GM18858 (cell line): ENCODE results near the gene CTCF.

Source experiments
- ATAC-seq: cut with Tn5 transposase; IDR thresholded peaks from one replicate; pipeline ENCODE4 v1.9.1; 2021; ENCODE audit not compliant: unreplicated experiment

Gene CTCF

DNA sequence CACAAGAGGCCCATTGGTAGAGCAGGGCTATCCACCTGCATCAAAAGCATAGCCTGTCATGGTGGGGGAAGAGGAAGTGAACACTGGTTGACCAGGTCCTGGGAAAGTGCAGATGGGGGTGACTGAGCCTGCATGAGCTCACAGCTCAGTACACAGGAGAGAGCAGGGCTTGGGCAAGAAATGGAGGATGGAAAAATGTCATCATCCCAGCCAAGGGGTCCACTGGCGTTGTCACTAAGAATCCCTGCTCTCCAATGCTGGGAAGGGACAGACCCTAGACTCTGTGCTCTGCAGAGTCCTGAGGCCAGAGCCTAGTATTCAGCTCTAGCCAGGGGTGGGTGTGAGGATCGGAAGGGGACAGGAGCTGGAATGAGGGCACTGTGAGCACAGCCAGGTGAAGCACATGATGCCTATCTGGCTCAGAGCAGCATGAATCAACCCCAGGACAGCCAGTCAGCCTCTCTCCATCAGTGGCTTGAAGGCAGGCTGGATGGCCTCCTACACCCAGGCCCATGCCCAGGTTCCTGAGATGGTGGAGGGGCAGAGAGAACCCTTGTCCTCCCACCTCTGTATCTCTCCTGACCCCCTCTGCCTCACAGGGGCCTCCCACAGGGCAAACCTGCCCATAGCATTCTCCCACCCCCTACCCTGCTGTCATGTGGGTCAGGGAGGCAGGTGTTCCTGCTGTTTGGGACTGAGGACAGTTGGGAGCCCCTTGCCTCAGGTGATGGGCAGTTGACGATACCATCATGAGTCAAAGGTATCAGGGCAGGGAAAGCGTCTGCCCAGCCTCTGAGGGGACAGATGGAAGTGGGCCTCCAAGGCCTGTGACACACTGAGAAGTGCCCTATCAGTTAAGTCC, 13.8 kb upstream of the CTCF start:
- no peak for ATAC-seq

DNA sequence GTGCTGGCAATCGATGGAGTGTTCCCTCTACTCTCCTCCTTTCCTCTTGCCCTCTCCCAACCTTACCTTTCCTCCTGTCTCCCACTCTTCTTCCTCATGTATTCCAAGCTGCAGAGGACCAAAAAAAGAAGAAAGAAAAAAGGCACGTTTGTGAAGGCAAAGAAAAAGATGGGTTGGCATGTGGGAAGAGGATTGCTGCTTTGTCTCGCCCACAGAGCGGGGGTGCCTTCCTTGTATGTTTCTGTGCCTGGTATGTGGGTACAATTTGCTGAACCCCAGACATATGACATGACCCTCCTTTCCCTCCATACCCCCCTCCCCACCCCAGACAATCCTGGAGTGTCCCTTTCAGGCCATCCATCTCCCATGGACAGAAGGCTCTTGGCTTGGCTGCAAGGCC, 13.1 kb upstream of the CTCF start:
- no peak for ATAC-seq

DNA sequence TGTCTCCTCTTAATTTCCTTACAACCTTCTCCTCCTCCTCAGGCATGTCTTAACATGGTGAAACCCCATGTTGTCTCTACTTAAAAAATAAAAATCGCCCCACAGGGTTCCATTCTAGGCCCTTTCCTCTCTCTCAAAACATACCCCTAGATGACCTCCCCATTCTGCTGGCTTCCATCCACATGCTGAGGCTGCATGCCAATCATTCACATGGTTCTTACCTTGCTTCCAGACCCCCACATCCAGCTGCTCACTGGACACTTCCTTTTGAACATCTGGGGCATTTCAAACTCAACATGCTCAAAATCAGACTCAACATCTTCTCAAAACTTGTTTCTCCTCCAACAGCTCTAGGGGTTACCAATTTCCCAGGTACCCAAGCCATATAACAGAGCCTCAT, 12.4 kb upstream of the CTCF start:
- ATAC-seq = no peak

DNA sequence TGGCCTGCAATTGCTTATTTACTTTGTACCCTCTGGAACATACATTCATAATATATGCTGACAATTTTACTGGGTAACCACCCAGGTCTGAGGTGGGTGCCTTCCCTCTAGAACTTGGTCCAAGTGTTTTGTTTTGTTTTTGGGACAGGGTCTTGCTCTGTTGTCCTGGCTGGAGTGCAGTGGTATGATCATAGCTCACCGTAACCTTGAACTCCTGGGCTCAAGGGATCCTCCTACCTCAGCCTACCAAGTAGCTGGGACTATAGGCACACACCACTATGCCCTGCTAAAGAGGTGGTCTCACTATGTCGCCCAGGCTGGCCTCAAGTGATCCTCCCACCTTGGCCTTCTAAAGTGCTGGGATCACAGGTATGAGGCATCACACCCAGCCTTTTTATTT, 11.2 kb upstream of the CTCF start:
- no peak for ATAC-seq

DNA sequence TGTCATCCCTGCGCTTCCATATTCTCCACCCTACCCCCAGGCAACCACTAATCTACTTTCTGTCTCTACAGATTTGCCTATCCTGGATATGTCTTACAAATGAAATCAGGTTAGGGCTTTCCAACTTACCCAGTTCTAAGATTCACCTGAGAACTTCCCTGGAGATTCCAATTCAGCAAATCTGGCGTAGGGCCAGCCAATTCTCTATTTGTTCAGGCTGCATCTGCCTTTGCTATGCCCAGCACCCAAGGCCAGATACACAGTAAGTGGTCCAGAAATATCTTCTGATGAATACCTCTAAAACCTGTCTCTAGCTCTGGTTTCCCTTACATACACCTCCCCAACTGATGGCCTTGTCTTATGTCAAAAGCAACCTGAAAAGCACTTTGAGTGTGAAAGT, 10.4 kb upstream of the CTCF start:
- no peak for ATAC-seq

DNA sequence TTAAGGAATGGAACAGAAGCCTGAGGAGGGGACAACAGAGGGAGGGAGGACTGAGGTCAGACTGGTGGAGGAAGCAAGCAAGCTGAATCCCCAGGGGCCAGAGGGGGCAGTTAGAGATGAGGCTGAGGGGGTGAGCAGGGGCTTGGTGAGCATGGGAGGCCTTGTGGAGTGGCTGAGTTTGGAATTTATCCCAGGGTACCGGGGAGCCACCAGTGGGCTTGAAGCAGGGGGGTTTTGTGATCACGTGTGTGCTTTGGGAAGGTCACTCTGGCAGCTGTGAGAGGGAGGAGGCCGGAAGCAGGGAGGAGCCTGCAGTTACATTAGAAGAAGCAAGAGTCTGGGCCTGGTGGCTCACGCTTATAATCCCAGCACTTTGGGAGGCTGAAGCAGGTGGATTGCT, 9.8 kb upstream of the CTCF start:
- no peak for ATAC-seq

DNA sequence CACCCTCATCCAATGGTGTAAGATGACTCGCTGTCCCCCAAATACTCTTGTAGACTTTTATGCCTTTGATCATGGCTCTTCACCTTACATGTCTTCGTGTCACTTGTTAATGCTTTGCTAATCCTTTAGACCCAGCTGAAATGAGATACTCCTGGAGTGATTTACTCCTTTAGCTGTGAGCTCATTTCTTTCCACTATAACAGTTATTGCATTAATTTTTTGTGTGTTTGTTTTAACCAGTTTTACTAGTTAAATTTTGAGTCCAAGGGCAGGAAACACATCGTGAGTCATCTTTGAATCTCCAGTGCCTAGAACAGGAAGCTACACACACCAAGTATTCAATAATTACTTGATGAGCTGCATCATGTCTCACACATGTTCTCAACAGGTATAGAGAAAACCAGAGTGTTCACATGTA, 6.5 kb upstream of the CTCF start:
- ATAC-seq = no peak

DNA sequence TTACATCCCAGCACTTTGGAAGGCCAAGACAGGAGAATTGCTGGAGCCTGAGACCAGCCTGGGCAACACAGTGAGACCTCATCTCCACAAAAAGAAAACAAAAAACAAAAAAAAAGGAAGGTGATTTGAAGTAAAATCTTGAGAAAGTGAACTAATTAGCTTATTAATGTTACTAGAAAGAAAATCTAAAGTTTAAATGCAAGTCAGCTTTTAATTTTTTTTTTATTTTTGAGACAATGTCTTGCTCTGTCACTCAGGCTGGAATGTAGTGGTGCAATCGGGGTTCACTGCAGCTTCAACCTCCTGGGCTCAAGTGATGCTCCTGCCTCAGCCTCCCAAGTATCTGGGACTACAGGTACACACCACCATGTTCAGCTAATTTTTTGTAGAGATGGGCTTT, 3.5 kb upstream of the CTCF start:
- ATAC-seq = no peak

DNA sequence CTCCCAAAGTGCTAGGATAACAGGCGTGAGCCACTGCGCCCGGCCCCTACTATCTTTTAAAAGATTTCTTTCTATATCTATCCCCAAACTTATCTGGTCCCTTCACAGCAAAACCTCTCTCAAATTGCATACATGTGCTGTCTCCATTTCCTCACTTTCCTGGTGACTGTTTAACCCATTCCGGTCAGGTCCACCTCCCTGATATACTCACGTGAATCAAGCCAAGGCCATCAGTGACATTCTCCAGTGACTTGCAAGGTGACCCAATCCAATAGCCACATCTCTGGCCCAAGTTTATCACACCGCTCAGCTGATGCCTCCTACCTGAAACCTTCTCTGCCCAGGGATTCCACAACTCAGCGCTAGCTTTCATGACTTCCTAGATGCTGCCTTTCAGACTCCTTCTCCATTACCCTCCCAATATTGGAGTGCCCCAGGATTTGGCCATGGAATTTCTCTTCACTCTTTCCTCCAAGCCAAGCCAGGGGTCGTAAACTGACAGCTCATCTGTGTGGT, 1.4 kb upstream of the CTCF start:
- ATAC-seq = no peak

DNA sequence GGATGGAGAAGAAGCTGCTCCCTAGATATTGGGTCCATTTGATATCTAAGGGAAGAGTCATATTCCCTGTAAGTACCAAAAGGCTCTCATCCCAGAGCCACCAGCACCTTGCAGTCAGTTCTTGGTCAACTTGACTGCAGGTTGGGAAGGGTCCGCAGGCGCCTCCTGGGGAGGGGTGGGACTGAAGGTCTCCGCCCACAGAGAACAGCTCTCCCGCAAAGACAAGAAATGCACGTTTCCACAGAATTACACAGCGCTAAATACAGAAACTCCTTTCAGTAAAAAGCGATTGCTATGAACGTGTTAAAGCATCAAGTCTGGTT, 864 bp upstream of the CTCF start:
- ATAC-seq = no peak

DNA sequence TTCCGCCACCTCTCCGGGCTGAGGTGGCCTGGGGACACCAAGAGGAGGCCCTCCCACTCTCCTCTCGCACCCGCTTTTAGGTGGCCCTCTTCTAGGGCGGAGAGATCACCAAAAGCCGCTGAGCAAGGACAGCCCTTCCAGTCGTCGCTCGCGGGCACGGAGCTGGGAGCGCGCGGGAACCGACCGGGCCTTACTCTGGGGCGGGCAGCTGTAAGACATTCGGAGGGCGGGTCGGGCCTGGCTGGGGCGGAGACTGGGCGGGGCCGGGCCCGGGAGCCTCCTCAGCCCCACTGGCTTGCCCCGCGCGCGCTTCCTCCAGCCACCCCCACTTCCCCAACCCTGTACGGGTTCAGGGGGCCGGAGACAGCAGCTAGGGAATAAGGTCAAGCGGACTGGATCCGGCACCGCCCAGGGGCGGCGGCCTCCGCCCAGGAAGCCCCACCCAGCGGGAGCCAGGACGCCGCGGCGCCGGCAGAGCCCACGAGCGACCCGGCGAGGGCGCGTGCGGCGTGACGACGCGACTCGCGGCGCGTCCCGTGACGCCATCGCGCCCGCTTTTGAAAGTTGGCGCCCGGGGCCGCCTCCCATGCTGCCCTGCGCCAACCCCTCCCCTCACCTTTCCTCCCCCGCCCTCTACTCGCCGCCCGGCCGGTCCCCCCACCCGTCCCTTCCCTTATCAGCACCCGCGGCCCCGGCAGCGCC, 351 bp upstream of the CTCF start:
- ATAC-seq = peak; percentile 81

DNA sequence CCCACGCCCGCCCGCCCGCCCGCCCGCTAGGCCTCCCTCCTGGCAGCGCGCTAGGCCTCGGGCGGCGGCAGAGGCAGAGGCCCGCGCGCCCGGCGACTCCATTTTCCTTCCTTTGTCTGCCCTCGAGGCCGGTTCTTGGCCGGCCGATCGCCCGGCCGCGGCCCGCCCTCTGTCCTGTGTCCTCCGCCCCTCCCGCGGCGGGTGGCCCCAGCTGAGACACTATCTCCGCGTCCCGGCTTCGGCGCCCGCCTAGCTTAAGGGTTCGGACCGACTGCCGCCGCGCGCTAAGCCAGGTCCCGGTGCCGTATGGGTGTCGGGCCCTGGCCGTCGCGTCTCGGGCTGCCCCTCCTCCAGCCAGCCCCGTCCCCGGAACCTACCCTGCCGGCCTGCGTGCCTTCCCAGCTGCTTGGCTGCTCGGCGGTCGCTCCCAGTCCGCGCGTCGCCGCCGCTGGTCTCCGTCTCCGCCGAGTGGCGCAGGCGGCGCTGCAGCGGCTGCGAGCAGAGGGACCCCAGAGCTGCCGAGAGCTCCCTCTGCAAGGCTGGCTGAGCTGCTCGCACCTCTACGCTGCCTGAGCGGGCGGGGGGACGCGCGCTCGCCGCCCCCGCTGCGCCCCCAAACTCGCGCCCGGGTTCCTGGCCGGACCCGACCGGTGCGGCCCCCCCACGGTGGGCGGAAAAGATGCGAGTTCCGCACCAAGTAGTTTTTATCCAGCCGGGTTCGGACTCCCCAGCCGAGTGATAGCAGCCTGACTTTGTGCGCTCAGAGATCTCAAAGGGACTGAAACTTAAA, 787 bp downstream of the CTCF start:
- peak; percentile 14 for ATAC-seq

DNA sequence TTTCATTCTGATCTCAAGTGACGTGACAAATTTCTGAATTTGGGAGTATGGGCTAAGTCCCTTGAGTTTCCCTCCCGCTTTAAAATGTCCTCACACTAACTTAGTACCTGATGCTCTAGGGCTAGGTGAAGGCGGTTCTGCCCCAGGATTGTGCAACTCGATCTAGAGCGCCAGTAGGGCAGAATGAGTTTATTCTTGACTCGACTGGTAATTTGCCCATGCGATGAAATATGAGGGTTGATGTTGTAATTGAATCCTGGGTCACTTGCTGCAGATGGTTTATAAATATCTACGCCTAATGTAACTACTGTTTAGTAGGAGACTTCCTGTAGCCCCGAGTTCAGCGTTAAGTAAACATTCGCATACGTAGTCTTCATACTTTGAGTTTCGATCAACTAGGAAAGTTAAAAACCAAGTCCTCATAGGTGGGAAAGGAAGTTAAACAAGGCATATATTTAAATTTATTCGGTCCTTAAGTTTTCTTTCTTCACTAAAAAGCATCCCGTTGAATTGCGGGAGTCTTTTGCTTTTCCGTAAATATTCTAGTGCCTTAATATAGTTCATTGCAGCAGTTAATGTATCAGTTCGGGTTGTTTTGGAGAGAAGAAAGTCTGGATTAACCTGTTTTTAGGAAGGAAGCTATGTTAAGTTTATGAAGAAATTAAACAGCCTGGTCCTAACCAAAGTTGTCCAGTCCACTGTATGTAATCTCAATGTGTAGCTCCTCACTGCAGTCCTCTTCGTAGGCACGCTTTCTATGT, 1.6 kb downstream of the CTCF start:
- ATAC-seq = no peak

DNA sequence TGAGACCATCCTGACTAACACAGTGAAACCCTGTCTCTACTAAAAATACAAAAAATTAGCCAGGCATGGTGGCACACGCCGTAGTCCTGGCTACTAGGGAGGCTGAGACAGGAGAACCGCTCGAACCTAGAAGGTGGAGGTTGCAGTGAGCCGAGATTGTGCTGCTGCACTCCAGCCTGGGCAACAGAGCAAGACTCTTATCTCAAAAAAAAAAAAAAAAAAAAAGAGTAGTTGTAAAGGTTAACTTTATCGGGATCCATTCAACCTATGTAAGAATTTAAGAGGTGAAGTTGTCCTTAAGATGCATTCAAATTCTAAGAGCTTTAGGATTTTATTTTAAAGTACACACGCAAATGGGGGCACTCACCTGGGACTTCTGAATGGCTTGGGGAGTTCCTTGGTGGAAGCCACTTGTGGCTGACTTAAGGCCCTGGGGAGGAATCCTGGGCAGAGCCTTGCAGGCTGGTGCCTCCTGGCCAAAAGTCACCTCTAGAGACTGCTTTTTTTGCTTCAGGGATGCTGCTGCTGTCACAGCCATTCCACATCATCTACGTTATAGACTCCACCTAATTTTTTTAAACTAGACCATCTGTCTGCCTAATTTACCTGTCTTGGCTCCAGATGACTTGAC, 3.3 kb downstream of the CTCF start:
- no peak for ATAC-seq

DNA sequence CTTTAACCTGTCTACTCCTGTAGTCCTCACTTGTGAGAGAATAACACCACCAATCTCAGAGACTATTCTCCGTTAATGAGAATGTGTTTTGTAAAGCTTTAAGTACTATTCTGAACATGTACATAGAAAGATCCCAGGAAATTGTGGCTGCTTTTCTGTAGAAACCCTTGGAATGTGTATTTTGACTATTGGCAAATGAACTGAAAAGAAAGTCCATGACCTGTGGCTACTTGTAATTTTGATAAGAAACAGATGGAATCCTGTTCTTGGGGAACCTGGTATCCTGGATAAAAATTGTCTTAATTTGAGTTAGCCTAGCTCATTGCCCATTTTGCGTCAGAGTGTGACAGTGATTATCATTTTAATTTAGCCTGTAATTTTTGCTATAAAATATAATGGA, 9.1 kb downstream of the CTCF start:
- no peak for ATAC-seq

DNA sequence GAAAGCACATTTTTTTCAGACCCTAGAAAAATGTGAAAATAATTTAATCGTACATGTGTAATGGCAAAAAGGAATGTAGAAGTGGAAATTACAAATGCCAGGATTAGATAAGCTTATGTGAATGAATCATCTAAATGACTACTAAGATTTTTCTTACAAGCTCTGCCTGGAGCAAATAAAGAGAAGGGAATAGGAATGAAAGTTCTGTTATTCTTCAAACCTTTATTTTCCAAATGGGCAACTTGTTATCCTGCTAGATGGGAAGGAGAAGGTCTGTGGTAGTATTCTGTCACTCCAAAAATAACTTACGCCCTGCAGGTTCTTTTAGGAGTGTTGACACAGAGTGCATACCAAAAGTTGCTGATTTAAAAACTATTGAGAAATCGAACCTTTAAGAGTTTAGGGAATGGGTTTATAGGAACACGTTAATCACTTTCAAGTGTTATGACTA, 9.7 kb downstream of the CTCF start:
- no peak for ATAC-seq

DNA sequence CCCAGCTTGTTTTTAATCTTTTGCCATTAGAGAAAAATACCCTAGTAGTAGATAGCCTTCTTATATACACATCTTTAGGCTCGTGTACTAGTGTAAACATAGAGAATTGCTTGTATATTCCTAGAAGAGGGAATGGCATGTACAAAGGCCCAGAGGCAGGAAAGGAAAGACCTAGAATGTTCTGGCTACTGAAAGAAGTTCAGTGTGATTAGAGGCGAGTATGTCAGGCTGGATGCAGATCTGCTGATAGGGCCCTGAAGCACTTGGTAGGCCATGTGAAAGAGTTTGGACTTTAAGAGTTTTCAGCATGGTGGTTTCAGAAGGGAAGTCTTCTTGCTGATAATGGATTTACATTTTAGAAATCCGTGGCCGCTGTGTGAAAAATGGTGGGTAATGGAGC, 17.4 kb downstream of the CTCF start:
- no peak for ATAC-seq

DNA sequence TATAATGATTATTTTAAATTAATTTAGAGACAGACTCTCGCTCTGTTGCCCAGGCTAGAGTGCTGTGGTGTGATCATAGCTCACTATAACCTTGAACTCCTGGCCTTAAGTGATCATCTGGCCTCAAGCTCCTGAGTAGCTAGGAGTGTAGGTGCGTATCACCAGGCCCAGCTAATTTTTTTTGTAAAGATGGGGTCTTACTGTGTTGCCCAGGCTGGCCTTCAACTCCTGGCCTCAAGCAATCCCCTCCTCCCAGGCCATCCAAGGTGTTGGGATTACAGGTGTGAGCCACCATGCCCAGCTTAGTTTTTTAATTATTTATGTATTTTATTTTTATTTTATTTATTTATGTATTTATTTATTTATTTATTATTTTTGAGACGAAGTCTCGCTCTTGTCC, 17.9 kb downstream of the CTCF start:
- no peak for ATAC-seq

DNA sequence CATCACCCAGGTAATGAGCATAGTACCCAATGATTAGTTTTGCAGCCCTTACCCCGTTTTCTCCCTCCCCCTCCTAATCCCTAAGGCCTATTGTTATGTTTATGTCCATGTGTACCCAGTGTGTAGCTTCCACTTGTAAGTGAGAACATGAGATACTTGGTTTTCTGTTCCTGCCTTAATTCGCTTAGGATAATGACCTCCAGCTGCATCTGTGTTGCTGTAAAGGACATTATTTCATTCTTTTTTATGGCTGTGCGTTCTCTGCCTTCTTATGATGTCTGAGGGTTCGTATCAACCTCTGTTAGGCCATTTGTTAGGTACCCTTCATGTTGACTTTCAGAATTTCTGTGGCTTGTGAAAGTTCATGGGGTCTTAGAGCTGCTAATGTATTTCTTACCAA, 31.0 kb downstream of the CTCF start:
- ATAC-seq = no peak

DNA sequence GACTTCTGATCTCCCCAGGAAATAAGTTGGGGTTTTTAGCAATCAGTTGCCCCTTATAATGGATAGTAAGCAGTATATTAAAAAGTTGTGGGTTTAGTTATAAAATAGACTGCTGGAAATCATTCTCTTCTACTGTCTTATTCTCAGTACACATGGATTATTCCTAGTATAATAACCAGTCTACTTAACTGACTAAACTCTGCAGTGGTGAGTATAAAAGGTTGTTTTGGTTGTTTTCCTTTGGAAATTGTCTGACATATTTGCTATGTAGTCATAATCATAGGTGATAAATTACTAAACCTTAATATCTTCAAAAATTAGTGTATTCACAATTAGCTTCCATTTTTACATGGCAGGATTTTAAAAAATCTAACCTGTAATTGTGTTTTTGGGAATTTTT, 31.4 kb downstream of the CTCF start:
- no peak for ATAC-seq
